ACC112 (cell line): ENCODE data around the gene CCDC190.
A peak's percentile ranks its signal among the peaks of the same experiment; 100 is the strongest.

Experiments used
- H2AFZ ChIP-seq: fragments of 200-600 bp; sonication (generic); one replicate; pipeline ENCODE4 v1.6.0; 2017; ENCODE audit warnings: antibody characterized with exemption, low read length; ENCODE audit not compliant: unreplicated experiment
- H3K27ac ChIP-seq: fragments of 200-600 bp; sonication (generic); 2 replicates; pipeline ENCODE4 v1.5.1; 2014; ENCODE audit warnings: low read depth, mild to moderate bottlenecking, antibody characterized with exemption, low read length, moderate library complexity
- H3K27me3 ChIP-seq: fragments of 200-600 bp; sonication (generic); 2 replicates; pipeline ENCODE4 v1.6.1; 2014; ENCODE audit warnings: mild to moderate bottlenecking, antibody characterized with exemption, low read length, moderate library complexity, mixed read lengths; ENCODE audit not compliant: insufficient read depth
- H3K36me3 ChIP-seq: fragments of 200-600 bp; sonication (generic); 2 replicates; pipeline ENCODE4 v1.6.1; 2016; ENCODE audit warnings: mild to moderate bottlenecking, antibody characterized with exemption, low read length, moderate library complexity, mixed read lengths; ENCODE audit not compliant: insufficient read depth
- H3K4me1 ChIP-seq: fragments of 200-600 bp; sonication (generic); one replicate; pipeline ENCODE4 v1.6.1; 2016; ENCODE audit warnings: low read length, mixed read lengths; ENCODE audit not compliant: insufficient read depth, unreplicated experiment, control insufficient read depth
- H3K4me3 ChIP-seq: fragments of 200-600 bp; sonication (generic); 2 replicates; pipeline ENCODE4 v1.5.1; 2014; ENCODE audit warnings: mild to moderate bottlenecking, low read depth, low read length
- H3K79me2 ChIP-seq: fragments of 200-600 bp; sonication (generic); one replicate; pipeline ENCODE4 v1.6.0; 2016; ENCODE audit warnings: low read length; ENCODE audit not compliant: control insufficient read depth, unreplicated experiment, insufficient read depth

CCDC190 gene

GRCh38 chr1:162861101-162861500, at the start of gene CCDC190:
TSS of gene CCDC190 (minus strand) at chr1:162861175. CDS start at chr1:162859646, 1,529 bp downstream.
- Histone ChIP-seq H3K4me3 (no peak within 1 kb of the TSS), H3K36me3 (0 out of 2 replicates have a peak, but pooled peaks cover 8% of the 10 kb centered on the region), H3K27ac (no peak within 1 kb of the TSS), H3K27me3 (no peaks in the 10 kb centered on the region), H3K4me1 (peaks cover 33% of the 10 kb centered on the region), H2AFZ (peak within 1 kb of the TSS; percentile 31), H3K79me2 (no peaks in the 10 kb centered on the region)

GRCh38 chr1:162910161-162910560, 49.2 kb upstream of the CCDC190 start:
- H3K79me2 ChIP-seq: no peaks in the 10 kb centered on the region
- H2AFZ ChIP-seq: no peak overlapping the region
- H3K4me1 ChIP-seq: peaks cover 40% of the 10 kb centered on the region
- H3K36me3 ChIP-seq: no peaks in the 10 kb centered on the region
- no peak overlapping the region for H3K4me3 ChIP-seq
- peak overlapping the region; percentile 42 for H3K27ac ChIP-seq
- no peaks in the 10 kb centered on the region for H3K27me3 ChIP-seq

GRCh38 chr1:162908780-162909179, 47.8 kb upstream of the CCDC190 start:
- Histone ChIP-seq H3K27me3 (no peaks in the 10 kb centered on the region), H3K27ac (peak overlapping the region; percentile 92), H3K4me1 (peaks cover 50% of the 10 kb centered on the region), H3K36me3 (no peaks in the 10 kb centered on the region), H3K4me3 (peak overlapping the region; percentile 25; the same call in 1 of the 2 replicates), H2AFZ (no peak overlapping the region), H3K79me2 (no peaks in the 10 kb centered on the region)

GRCh38 chr1:162908236-162908635, 47.3 kb upstream of the CCDC190 start:
- H3K4me1 ChIP-seq: peaks cover 50% of the 10 kb centered on the region
- H3K36me3 ChIP-seq: no peaks in the 10 kb centered on the region
- no peaks in the 10 kb centered on the region for H3K79me2 ChIP-seq
- H3K27me3 ChIP-seq: no peaks in the 10 kb centered on the region
- no peak overlapping the region for H2AFZ ChIP-seq
- H3K4me3 ChIP-seq: peak overlapping the region; percentile 25; the same call in 1 of the 2 replicates
- peak overlapping the region; percentile 92 for H3K27ac ChIP-seq

- H3K4me3 ChIP-seq: no peak overlapping the region
- peaks cover 62% of the 10 kb centered on the region for H3K4me1 ChIP-seq
- no peaks in the 10 kb centered on the region for H3K79me2 ChIP-seq
- no peaks in the 10 kb centered on the region for H3K36me3 ChIP-seq
- H3K27me3 ChIP-seq: no peaks in the 10 kb centered on the region
- H2AFZ ChIP-seq: peak overlapping the region; percentile 64
- H3K27ac ChIP-seq: peak overlapping the region; percentile 75
These were observed 45.5 kb upstream of the CCDC190 start for GRCh38 chr1:162906485-162906884.

GRCh38 chr1:162905174-162906158, 44.5 kb upstream of the CCDC190 start:
- Histone ChIP-seq H3K4me1 (peaks cover 60% of the 10 kb centered on the region), H3K36me3 (no peaks in the 10 kb centered on the region), H3K27me3 (no peaks in the 10 kb centered on the region), H3K4me3 (no peak overlapping the region; the same call in 1 of the 2 replicates), H3K79me2 (no peaks in the 10 kb centered on the region), H2AFZ (peak overlapping the region; percentile 64), H3K27ac (peak overlapping the region; percentile 75)

DNA sequence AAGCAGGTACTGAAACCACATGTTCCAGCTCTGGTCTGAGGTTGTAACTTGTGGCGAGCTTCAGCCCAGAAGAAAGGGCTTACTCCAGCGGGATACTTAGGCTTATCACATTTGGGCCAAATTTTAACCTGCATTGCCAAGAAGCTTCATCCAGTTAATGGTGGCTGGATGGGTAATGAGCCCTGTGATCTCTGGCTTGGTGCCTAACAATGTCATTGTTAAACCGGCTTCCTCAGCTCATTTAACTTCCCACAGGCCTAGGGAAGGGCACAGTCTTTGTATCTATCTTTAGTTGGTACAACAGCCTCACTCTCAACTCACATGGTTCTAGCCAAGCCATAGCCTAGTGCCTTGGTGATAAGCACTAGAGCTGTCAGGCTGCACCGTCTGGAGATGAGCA, 43.6 kb upstream of the CCDC190 start:
- peak overlapping the region; percentile 75; the same call in 1 of the 2 replicates for H3K27ac ChIP-seq
- no peak overlapping the region for H3K4me3 ChIP-seq
- H3K4me1 ChIP-seq: peaks cover 63% of the 10 kb centered on the region
- no peaks in the 10 kb centered on the region for H3K79me2 ChIP-seq
- H3K27me3 ChIP-seq: no peaks in the 10 kb centered on the region
- no peak overlapping the region for H2AFZ ChIP-seq
- no peaks in the 10 kb centered on the region for H3K36me3 ChIP-seq

GRCh38 chr1:162904023-162904422, 43.0 kb upstream of the CCDC190 start:
- Histone ChIP-seq H3K79me2 (no peaks in the 10 kb centered on the region), H3K27ac (no peak overlapping the region), H2AFZ (no peak overlapping the region), H3K4me1 (peaks cover 64% of the 10 kb centered on the region), H3K27me3 (no peaks in the 10 kb centered on the region), H3K4me3 (no peak overlapping the region), H3K36me3 (no peaks in the 10 kb centered on the region)

GRCh38 chr1:162903246-162903645, 42.3 kb upstream of the CCDC190 start:
- Histone ChIP-seq H3K4me1 (peaks cover 60% of the 10 kb centered on the region), H3K36me3 (no peaks in the 10 kb centered on the region), H3K27ac (no peak overlapping the region), H3K4me3 (no peak overlapping the region), H2AFZ (no peak overlapping the region), H3K79me2 (no peaks in the 10 kb centered on the region), H3K27me3 (no peaks in the 10 kb centered on the region)

DNA sequence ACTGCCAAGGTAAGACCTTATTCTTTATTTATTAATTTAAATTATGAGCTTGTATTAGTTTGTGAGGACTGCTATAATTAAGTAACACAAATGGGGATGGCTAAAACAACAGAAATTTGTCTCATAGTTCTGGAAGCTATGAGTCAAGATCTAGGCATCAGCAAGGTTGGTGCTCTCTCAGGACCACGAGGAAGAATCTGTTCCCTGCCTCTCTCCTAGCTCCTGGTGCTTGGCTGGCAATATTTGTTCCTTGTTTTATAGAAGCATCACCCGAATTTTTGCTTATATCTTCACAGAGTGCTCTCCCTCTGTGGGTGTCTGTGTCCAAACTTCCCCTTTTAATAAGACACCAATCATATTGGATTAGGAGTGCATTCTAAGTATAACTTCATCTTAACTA, 41.4 kb upstream of the CCDC190 start:
- H3K27ac ChIP-seq: peak overlapping the region; percentile 50
- H2AFZ ChIP-seq: peak overlapping the region; percentile 15
- H3K4me3 ChIP-seq: no peak overlapping the region
- H3K4me1 ChIP-seq: peaks cover 53% of the 10 kb centered on the region
- H3K79me2 ChIP-seq: no peaks in the 10 kb centered on the region
- H3K27me3 ChIP-seq: no peaks in the 10 kb centered on the region
- H3K36me3 ChIP-seq: no peaks in the 10 kb centered on the region

DNA sequence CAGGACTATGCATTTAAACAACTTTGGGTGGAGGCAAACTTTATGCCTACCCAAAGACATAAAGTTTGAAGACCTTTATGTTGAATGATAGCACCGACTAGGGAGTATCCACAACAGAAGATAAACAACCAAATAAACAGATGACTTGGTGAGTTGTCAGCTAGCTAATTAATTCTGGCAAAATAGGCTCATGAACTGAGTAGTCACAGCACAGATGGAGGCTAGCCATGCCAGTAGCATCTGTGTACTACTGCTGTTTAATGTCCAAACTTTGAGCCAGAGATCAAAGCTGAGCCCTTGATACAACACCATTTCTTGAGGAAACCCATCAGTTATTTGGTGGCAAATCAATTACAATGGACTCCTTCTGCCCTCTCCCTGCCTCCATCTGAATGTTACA, 40.3 kb upstream of the CCDC190 start:
- Histone ChIP-seq H3K36me3 (no peaks in the 10 kb centered on the region), H3K27me3 (no peaks in the 10 kb centered on the region), H2AFZ (no peak overlapping the region), H3K4me1 (peaks cover 48% of the 10 kb centered on the region), H3K79me2 (no peaks in the 10 kb centered on the region), H3K4me3 (no peak overlapping the region), H3K27ac (no peak overlapping the region)
